Measurements from ENCODE around the gene ICE1.
A peak's percentile ranks its signal among the peaks of the same experiment; 100 is the strongest.
"Not testable (repeated sequence)": the region's sequence is repeated elsewhere in the genome, so short reads cannot be mapped to it uniquely, and the experiment has no call there.

The ICE1 gene

GRCh38 chr5:5483880-5484598, 61.6 kb downstream of the ICE1 start:
- ChIA-PET CTCF (interaction anchor here (1.0 to 1.5 kb wide), 6 partner anchors 7 to 1097 kb away, joined by 3 to 9 read pairs (median 4); partner anchors contain the start of gene ICE1), POLR2A (interaction anchor here (0.7 kb wide), 1 partner anchor 1015 kb away, joined by 3 read pairs; no protein-coding TSS in a partner anchor)
- no peak for DNase-seq (ENCODE audit: extremely low spot score)
- no peak for TF ChIP-seq CTCF (IDR thresholded peaks at IDR 0.05; ENCODE audit: control extremely low read depth, extremely low read depth, low read depth, missing control alignments)

DNA sequence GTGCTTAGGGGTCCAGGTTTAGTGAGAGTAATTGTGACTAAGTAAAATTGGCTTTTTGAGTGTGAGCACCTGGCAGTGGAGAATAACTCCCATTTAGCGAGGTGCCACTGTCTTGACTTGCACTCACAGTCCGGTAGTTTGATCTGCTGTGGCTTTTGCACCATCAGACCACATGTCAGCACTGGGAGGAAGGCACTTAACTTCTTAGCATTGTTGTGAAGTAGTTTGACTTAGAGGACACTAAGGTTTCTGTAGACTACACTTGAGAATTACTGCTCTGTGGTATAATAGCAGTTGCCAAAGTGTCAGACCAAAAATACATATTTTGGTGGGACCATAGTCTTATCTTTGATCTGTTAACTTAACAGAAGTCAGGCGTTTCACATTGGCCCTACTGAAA, 63.6 kb downstream of the ICE1 start:
- TF ChIP-seq CTCF (IDR thresholded peaks at IDR 0.05; ENCODE audit: control extremely low read depth, extremely low read depth, low read depth, missing control alignments) = no peak
- no peak for DNase-seq (ENCODE audit: extremely low spot score)
- POLR2A ChIA-PET = no interaction called here
- CTCF ChIA-PET = no interaction called here

- no peak for DNase-seq (ENCODE audit: extremely low spot score)
- TF ChIP-seq CTCF (IDR thresholded peaks at IDR 0.05; ENCODE audit: control extremely low read depth, extremely low read depth, low read depth, missing control alignments) = no peak
- ChIA-PET POLR2A (no interaction called here), CTCF (interaction anchor here (0.7 to 2.3 kb wide), 4 partner anchors 9 to 46 kb away, joined by 3 to 13 read pairs (median 4); no protein-coding TSS in a partner anchor)
Measured at GRCh38 chr5:5487585-5488360, 65.3 kb downstream of the ICE1 start.

GRCh38 chr5:5490774-5491347, 68.4 kb downstream of the ICE1 start:
- POLR2A ChIA-PET = no interaction called here
- CTCF ChIA-PET = interaction anchor here (1.0 to 1.7 kb wide), 4 partner anchors 8 to 52 kb away, joined by 3 to 9 read pairs (median 3); no protein-coding TSS in a partner anchor
- no peak for TF ChIP-seq CTCF (IDR thresholded peaks at IDR 0.05; ENCODE audit: control extremely low read depth, extremely low read depth, low read depth, missing control alignments)
- DNase-seq (ENCODE audit: extremely low spot score) = no peak

GRCh38 chr5:5492087-5492933, 69.8 kb downstream of the ICE1 start:
- POLR2A ChIA-PET = no interaction called here
- DNase-seq (ENCODE audit: extremely low spot score) = peak; percentile 57
- CTCF ChIA-PET = interaction anchor here (1.0 to 1.9 kb wide), 4 partner anchors 9 to 388 kb away, joined by 3 to 9 read pairs (median 5); no protein-coding TSS in a partner anchor
- TF ChIP-seq CTCF (IDR thresholded peaks at IDR 0.05; ENCODE audit: control extremely low read depth, extremely low read depth, low read depth, missing control alignments) = peak; percentile 56

DNA sequence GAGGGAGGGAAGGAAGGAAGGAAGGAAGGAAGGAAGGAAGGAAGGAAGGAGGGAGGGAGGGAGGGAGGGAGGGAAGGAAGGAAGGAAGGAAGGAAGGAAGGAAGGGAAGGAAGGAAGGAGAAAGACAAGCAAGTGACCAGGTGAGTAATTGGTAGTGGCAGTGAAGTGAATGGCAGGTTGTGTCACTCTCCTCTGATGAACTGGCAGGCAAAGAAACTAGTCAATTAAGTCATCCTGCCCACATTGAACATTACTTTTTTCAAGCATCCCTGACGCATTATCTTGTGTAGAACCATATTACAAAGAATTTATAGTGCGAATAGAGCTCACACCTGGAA, 70.4 kb downstream of the ICE1 start:
- POLR2A ChIA-PET; DNase-seq (ENCODE audit: extremely low spot score): not testable (repeated sequence)
- CTCF ChIA-PET = interaction anchor here (1.6 to 1.9 kb wide), 2 partner anchors 11 to 388 kb away, joined by 3 to 7 read pairs; no protein-coding TSS in a partner anchor
